ENCODE measurements around the gene HMX1.

Gene HMX1

GRCh38 chr4:8843597-8843996 is 28.0 kb downstream of the HMX1 start:
- peak; percentile 8 for DNase-seq (ENCODE audit: low spot score)
- TF ChIP-seq CTCF (IDR thresholded peaks at IDR 0.05) = no peak
- no peak overlapping the region for H3K4me3 ChIP-seq
- H3K27ac ChIP-seq = no peak overlapping the region

GRCh38 chr4:8842614-8843013 is 29.0 kb downstream of the HMX1 start:
- DNase-seq (ENCODE audit: low spot score) = no peak
- no peak for TF ChIP-seq CTCF (IDR thresholded peaks at IDR 0.05)

DNA sequence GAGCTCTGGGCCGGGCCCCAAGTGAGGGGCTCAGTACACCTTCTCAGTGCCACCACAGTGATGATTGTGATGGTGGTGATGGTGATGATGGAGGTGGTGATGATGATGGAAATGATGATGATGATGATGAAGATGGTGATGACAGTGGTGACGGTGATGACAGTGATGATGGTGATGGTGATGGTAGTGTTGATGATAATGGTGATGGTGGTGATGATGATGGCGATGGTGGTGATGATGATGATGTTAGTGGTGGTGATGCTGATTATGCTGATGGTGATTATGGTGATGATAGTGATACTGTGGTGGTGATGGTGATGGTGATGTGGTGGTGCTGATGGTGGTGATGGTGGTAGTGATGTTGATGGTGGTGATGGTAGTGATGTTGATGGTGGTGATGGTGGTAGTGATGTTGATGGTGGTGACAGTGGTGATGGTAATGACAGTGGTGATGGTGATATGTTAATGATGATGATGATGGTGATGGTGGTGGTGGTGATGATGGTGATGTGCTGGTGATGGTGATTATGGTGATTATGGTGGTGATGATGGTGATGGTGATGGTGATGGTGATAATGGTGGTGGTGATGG is 29.9 kb downstream of the HMX1 start:
- Histone ChIP-seq H3K4me3 (no peak overlapping the region), H3K27ac (no peak overlapping the region)
- TF ChIP-seq CTCF (IDR thresholded peaks at IDR 0.05) = no peak
- DNase-seq (ENCODE audit: low spot score) = peak; percentile 33

More at GRCh38 chr4:8842614-8843013, 29.0 kb downstream of the HMX1 start:
- H3K4me3 ChIP-seq = no peak overlapping the region
- no peak overlapping the region for H3K27ac ChIP-seq

- DNase-seq (ENCODE audit: low spot score) = peak; percentile 61
- TF ChIP-seq CTCF (IDR thresholded peaks at IDR 0.05) = no peak
Observed at GRCh38 chr4:8840816-8841455, 30.7 kb downstream of the HMX1 start.

GRCh38 chr4:8840006-8840793 is 31.4 kb downstream of the HMX1 start:
- no peak for TF ChIP-seq CTCF (IDR thresholded peaks at IDR 0.05)
- no peak overlapping the region for H3K27ac ChIP-seq
- H3K4me3 ChIP-seq = no peak overlapping the region
- DNase-seq (ENCODE audit: low spot score) = peak; percentile 62

More at GRCh38 chr4:8840816-8841455, 30.7 kb downstream of the HMX1 start:
- H3K27ac ChIP-seq = no peak overlapping the region
- no peak overlapping the region for H3K4me3 ChIP-seq

- Histone ChIP-seq H3K4me3 (no peak overlapping the region), H3K27ac (no peak overlapping the region)
- DNase-seq (ENCODE audit: low spot score) = peak; percentile 38
- no peak for TF ChIP-seq CTCF (IDR thresholded peaks at IDR 0.05)
Observed at GRCh38 chr4:8838961-8839431, 32.6 kb downstream of the HMX1 start.

Data from coronary artery (tissue), 2 donors.